IPS-11a (cell line): ENCODE data around the gene FAM186B.

Experiments used
- H3K4me3 ChIP-seq: one replicate; pipeline ENCODE4 v1.5.1; 2013; ENCODE audit warnings: low read depth, low read length, control low read depth

The FAM186B gene

GRCh38 chr12:49540229-49541139 lies 65.0 kb downstream of the FAM186B start:
- no peak overlapping the region for H3K4me3 ChIP-seq

GRCh38 chr12:49539406-49540228 lies 65.8 kb downstream of the FAM186B start:
- no peak overlapping the region for H3K4me3 ChIP-seq

DNA sequence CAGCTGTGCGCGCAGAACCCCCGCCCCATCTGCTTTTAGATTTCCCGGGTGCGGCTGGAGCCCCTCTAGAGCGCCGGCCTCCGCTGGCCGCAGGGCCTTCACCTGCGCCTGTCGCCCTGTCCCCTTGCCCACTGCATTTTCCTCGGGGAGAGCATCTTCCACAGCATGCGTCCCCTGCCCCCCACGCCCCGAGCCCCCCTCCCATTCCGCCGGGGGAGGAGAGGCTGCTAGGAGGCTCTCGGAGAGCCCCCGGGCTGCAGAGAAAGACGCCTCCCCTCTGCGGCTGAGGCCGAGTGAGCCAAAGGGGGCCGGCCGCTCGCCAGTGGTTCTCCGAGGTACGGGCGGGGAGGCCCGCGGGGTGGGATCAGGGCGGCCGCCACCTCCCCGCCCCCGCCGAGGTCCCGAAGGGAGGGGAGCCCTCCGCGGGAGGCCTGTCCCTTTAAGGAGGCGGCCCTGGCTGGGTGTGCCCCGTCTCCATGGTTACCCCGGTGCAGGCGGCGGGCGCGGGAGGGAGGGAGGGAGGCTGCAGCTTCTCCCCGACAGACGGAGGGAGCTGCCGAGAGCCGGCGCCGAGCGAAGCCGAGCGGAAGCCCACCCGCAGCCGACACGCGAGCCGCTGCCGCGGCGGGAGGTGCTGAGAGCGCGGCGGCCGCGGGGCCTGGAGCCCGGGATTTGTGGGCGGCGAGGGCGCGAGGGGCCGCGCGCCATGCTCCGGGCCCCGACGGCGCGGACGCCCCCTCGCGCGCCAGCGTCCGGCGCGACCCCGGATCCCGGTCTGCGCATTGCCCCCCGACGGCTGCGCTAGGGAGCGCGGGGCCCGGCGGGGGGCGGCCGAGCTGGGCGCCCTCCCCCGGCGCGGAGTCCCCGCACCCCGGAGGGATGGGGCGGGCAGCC lies 66.7 kb downstream of the FAM186B start, which contains the start of gene KCNH3:
Gene KCNH3, plus strand, starts transcription at position 521 of the 894 bp plus-strand sequence. CDS start 387 bp downstream, outside the sequence.
- H3K4me3 ChIP-seq = peak within 1 kb of the TSS; percentile 8

- peak overlapping the region; percentile 8 for H3K4me3 ChIP-seq
Observed at GRCh38 chr12:49537752-49538509, 67.5 kb downstream of the FAM186B start.
